HepG2 (cell line): ENCODE results near the gene ENTPD6. TPM values are rescaled to one million over a fixed set of nuclear protein-coding genes. Genes with fewer than 3 reads are reported as not detected.

ENCODE experiments used
- ATF7-NPFF ChIP-seq: sonication (generic); formaldehyde crosslinking; IDR thresholded peaks from 2 replicates; pipeline ENCODE4 v1.8.1; 2023; ENCODE audit warnings: mild to moderate bottlenecking, low read depth, missing genetic modification reagents, moderate library complexity
- CAMTA2 ChIP-seq: sonication (generic); formaldehyde crosslinking; IDR thresholded peaks from 2 replicates; pipeline ENCODE4 v1.4.0; 2020; ENCODE audit warnings: mild to moderate bottlenecking, missing genetic modification reagents, borderline replicate concordance
- HCFC1 ChIP-seq: fragments of 150-350 bp; IDR thresholded peaks from 2 replicates; pipeline ENCODE4 v1.6.1; 2014; ENCODE audit warnings: low read depth, low read length
- IKZF1 ChIP-seq: fragments of 450-650 bp; IDR thresholded peaks from 2 replicates; pipeline ENCODE4 v1.7.1; 2016
- PCBP1 ChIP-seq: fragments of 200-400 bp; formaldehyde crosslinking; IDR thresholded peaks from 2 replicates; pipeline ENCODE4 v1.6.1; 2017; ENCODE audit warnings: mild to moderate bottlenecking, low read depth, low read length, borderline replicate concordance
- RORA ChIP-seq: sonication (generic); formaldehyde crosslinking; IDR thresholded peaks from 2 replicates; pipeline ENCODE4 v1.5.0; 2020; ENCODE audit warnings: mild to moderate bottlenecking, missing genetic modification reagents, moderate library complexity
- ZBTB8A ChIP-seq: sonication (generic); formaldehyde crosslinking; IDR thresholded peaks from 2 replicates; pipeline ENCODE4 v1.4.0; 2020; ENCODE audit warnings: mild to moderate bottlenecking, low read depth, missing genetic modification reagents, borderline replicate concordance
- ZNF850 ChIP-seq: sonication (generic); formaldehyde crosslinking; conservative IDR thresholded peaks from 2 replicates; pipeline ENCODE4 v1.9.0; 2021; ENCODE audit warnings: mild to moderate bottlenecking, missing genetic modification reagents
- polyA plus RNA-seq, 8 experiments: library from polyadenylated mRNA; depleted of rRNA in 3 of 8; stranded (reverse) in 7 of 8; unstranded in 1 of 8; fragments of >200 nt; fragmentation: Illumina TruSeq in 4 of 8; extraction: Trizol in 4 of 8; gene quantifications; 2 replicates each; pipeline versions ENCODE4 v1.2.1 to v1.2.3, GENCODE V29; 2011 to 2016; ENCODE audit warnings: low read depth in 4 of 8, missing spikeins in 1 of 8, mixed read lengths in 1 of 8; ENCODE audit not compliant: insufficient read depth in 1 of 8
- total RNA-seq, 5 experiments: library from RNA; depleted of rRNA; stranded (reverse); fragments of >200 nt; fragmentation: Illumina TruSeq; extraction: Trizol; gene quantifications; 2 replicates each; pipeline ENCODE4 v1.2.3, GENCODE V29; 2016; ENCODE audit warnings: low read depth in 1 of 5
- TF ChIP-seq, protein P1 (sequence below), 2 experiments: sonication (generic) in 1 of 2; formaldehyde crosslinking in 1 of 2; IDR thresholded peaks; 2 replicates each; pipeline versions ENCODE4 v1.6.1 to v1.9.0; 2014 to 2022; ENCODE audit warnings: antibody characterized with exemption in 1 of 2, borderline replicate concordance in 1 of 2, inconsistent platforms in 1 of 2, low read depth in 1 of 2, missing genetic modification reagents in 1 of 2
- TF ChIP-seq, protein P2 (sequence below): sonication (generic); formaldehyde crosslinking; IDR thresholded peaks from 2 replicates; pipeline ENCODE4 v1.5.0; 2020; ENCODE audit warnings: missing genetic modification reagents, mild to moderate bottlenecking, borderline replicate concordance
- TF ChIP-seq, protein P3 (sequence below): sonication (generic); formaldehyde crosslinking; IDR thresholded peaks from 2 replicates; pipeline ENCODE4 v1.4.0; 2020; ENCODE audit warnings: mild to moderate bottlenecking, missing genetic modification reagents

The ENTPD6 gene
- total and polyA plus RNA-seq, 2 of the 13 experiments (the other 11 are each of a cell fraction or from before 2014, with no cell fraction given), result 164 to 172 TPM

DNA sequence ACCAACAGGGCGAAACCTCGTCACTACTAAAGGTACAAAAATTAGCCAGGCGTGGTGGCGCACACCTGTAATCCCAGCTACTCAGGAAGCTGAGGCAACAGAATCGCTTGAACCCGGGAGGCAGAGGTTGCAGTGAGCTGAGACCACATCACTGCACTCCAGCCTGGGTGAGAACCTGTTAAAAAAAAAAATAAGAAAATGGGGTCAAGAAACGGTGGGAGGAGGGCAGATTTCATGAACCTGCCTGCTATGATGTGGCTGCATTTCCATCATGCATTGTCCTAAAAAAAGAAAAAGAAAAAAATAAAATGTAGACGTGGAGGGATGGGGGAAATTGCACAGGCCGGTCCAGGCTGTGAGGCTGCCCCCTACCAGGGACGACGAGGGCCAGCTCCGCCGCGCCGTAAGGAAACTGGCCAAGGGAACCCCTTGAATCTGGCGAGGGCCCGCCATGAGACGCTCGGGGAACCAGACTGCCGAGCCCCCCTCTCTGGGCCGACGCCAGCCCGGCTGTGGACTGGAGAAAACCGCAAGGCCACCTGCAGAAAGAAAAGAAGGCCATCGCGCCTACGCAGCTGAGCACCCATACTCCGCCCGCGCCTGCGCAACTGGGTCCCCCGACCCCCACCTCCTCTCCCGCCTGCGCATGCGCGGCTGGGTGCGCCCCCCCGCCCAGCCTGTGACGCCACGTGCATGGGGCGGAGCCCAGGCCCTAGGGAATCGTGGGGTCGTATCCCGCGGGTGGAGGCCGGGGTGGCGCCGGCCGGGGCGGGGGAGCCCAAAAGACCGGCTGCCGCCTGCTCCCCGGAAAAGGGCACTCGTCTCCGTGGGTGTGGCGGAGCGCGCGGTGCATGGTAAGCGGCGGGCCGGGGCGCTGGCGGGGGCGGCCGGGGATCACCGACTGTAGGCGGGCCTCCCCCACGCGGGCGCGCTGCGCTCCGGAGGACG is at the start of gene ENTPD6 (continued):
- TF ChIP-seq ATF7-NPFF (CRISPR knock-in tag), result peak; percentile 93; the same call in 1 of the 2 replicates
- TF ChIP-seq, protein P1, sequence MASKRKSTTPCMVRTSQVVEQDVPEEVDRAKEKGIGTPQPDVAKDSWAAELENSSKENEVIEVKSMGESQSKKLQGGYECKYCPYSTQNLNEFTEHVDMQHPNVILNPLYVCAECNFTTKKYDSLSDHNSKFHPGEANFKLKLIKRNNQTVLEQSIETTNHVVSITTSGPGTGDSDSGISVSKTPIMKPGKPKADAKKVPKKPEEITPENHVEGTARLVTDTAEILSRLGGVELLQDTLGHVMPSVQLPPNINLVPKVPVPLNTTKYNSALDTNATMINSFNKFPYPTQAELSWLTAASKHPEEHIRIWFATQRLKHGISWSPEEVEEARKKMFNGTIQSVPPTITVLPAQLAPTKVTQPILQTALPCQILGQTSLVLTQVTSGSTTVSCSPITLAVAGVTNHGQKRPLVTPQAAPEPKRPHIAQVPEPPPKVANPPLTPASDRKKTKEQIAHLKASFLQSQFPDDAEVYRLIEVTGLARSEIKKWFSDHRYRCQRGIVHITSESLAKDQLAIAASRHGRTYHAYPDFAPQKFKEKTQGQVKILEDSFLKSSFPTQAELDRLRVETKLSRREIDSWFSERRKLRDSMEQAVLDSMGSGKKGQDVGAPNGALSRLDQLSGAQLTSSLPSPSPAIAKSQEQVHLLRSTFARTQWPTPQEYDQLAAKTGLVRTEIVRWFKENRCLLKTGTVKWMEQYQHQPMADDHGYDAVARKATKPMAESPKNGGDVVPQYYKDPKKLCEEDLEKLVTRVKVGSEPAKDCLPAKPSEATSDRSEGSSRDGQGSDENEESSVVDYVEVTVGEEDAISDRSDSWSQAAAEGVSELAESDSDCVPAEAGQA (IDR thresholded peaks at IDR 0.05; ENCODE audit: low read depth), result 0 out of 2 replicates have a peak, but pooled peaks have one; percentile 38
- TF ChIP-seq, protein P1 (CRISPR knock-in tag; IDR thresholded peaks at IDR 0.05; ENCODE audit: borderline replicate concordance), result peak; percentile 56; the same call in 1 of the 2 replicates
- TF ChIP-seq RORA, result no peak
- no peak; the same call in 1 of the 2 replicates for TF ChIP-seq HCFC1
- no peak for TF ChIP-seq IKZF1
- no peak for TF ChIP-seq PCBP1
- peak; percentile 96; the same call in 1 of the 2 replicates for TF ChIP-seq ZNF850 (CRISPR knock-in tag)
- peak; percentile 75; the same call in 1 of the 2 replicates for TF ChIP-seq ZBTB8A
- 0 out of 2 replicates have a peak, but pooled peaks have one; percentile 39 for TF ChIP-seq CAMTA2
- TF ChIP-seq, protein P2, sequence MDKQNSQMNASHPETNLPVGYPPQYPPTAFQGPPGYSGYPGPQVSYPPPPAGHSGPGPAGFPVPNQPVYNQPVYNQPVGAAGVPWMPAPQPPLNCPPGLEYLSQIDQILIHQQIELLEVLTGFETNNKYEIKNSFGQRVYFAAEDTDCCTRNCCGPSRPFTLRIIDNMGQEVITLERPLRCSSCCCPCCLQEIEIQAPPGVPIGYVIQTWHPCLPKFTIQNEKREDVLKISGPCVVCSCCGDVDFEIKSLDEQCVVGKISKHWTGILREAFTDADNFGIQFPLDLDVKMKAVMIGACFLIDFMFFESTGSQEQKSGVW (CRISPR knock-in tag), result no peak; the same call in 1 of the 2 replicates
- TF ChIP-seq, protein P3, sequence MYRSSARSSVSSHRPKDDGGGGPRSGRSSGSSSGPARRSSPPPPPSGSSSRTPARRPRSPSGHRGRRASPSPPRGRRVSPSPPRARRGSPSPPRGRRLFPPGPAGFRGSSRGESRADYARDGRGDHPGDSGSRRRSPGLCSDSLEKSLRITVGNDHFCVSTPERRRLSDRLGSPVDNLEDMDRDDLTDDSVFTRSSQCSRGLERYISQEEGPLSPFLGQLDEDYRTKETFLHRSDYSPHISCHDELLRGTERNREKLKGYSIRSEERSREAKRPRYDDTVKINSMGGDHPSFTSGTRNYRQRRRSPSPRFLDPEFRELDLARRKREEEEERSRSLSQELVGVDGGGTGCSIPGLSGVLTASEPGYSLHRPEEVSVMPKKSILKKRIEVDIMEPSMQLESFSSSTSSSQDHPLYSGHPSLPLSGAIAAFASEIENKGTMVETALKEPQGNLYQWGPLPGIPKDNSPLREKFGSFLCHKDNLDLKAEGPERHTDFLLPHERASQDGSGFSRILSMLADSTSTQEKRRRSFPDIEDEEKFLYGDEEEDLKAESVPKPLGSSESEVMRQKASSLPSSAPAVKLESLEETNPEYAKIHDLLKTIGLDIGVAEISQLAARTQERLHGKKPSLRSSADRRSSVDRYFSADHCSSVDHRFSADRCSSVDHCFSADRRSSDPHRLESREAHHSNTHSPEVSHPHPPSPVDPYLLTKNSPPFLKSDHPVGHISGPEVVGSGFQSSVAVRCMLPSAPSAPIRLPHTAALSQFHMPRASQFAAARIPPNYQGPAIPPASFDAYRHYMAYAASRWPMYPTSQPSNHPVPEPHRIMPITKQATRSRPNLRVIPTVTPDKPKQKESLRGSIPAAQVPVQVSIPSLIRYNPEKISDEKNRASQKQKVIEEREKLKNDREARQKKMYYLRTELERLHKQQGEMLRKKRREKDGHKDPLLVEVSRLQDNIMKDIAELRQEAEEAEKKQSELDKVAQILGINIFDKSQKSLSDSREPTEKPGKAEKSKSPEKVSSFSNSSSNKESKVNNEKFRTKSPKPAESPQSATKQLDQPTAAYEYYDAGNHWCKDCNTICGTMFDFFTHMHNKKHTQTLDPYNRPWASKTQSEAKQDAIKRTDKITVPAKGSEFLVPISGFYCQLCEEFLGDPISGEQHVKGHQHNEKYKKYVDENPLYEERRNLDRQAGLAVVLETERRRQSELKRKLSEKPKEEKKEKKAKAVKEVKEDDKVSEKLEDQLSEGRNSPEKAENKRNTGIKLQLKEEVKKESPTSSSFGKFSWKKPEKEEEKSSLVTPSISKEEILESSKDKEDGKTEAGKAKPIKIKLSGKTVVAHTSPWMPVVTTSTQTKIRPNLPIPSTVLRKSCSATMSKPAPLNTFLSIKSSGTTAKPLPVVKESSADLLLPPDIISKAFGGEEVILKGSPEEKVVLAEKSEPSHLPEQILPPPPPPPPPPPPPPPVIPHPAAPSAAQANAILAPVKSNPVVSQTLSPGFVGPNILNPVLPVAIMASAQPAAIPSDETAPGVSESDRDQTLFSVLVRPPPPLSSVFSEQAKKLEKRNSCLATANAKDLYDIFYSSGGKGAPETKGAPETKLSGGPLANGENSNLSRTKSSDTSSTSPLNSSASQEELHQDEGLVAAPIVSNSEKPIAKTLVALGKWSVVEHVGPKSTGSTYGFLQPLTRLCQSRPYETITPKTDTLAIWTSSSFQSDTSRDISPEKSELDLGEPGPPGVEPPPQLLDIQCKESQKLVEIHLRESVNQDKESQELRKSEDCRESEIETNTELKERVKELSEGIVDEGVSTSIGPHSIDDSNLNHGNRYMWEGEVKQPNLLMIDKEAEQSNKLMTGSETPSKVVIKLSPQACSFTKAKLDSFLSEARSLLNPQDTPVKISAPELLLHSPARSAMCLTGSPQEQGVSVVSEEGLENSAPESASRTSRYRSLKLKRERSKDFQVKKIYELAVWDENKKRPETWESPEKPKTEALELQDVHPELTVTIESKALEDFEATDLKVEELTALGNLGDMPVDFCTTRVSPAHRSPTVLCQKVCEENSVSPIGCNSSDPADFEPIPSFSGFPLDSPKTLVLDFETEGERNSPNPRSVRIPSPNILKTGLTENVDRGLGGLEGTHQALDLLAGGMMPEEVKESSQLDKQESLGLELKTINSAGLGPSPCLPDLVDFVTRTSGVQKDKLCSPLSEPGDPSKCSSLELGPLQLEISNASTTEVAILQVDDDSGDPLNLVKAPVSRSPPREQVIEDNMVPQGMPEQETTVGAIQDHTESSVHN (CRISPR knock-in tag), result peak; percentile 78; the same call in 1 of the 2 replicates
